ENCODE data around the gene GBGT1. TPM values are rescaled to one million over a fixed set of nuclear protein-coding genes. Genes with fewer than 3 reads are reported as not detected.

Gene GBGT1
- polyA plus RNA-seq, 3 donors from 2014 or later: not detected

- peaks cover 0 to 3% (median 0%) of the 10 kb centered on the region in 3 donors for H3K36me3 Mint-ChIP-seq
Measured at GRCh38 chr9:133119846-133120500, 43.7 kb downstream of the GBGT1 start.

GRCh38 chr9:133119103-133119845 is 44.4 kb downstream of the GBGT1 start:
- Mint-ChIP-seq H3K4me3 (peak overlapping the region; percentile 72 to 81 (median 78)), H3K9me3 (no peaks in the 10 kb centered on the region), H3K27me3 (ENCODE audit: low read depth in 3 of 3) (peaks cover 0 to 19% (median 7%) of the 10 kb centered on the region in 3 donors), H3K27ac (peak overlapping the region; percentile 49 to 85 (median 81)), H3K4me1 (peaks cover 72 to 81% of the 10 kb centered on the region in 2 donors), H3K36me3 (no peaks in the 10 kb centered on the region)
- DNase-seq: no peak

More at GRCh38 chr9:133119846-133120500, 43.7 kb downstream of the GBGT1 start:
- Mint-ChIP-seq H3K27ac (peak overlapping the region; percentile 19 to 91 (median 78)), H3K9me3 (no peaks in the 10 kb centered on the region), H3K4me3 (peak overlapping the region; percentile 72 to 81 (median 78)), H3K4me1 (peaks cover 74 to 81% of the 10 kb centered on the region in 2 donors), H3K27me3 (ENCODE audit: low read depth in 3 of 3) (peaks cover 0 to 19% (median 7%) of the 10 kb centered on the region in 3 donors)
- no peak for DNase-seq

GRCh38 chr9:133118568-133118967 is 45.1 kb downstream of the GBGT1 start:
- no peaks in the 10 kb centered on the region for H3K36me3 Mint-ChIP-seq
- peak overlapping the region; percentile 54 to 65 (median 63) for H3K4me3 Mint-ChIP-seq
- DNase-seq: no peak
- H3K9me3 Mint-ChIP-seq: no peaks in the 10 kb centered on the region
- H3K27me3 Mint-ChIP-seq (ENCODE audit: low read depth in 3 of 3): peaks cover 0 to 19% (median 7%) of the 10 kb centered on the region in 3 donors
- H3K4me1 Mint-ChIP-seq: peaks cover 72 to 81% of the 10 kb centered on the region in 2 donors
- peak overlapping the region; percentile 49 to 85 (median 80) for H3K27ac Mint-ChIP-seq

- no peaks in the 10 kb centered on the region for H3K9me3 Mint-ChIP-seq
- peaks cover 72 to 81% of the 10 kb centered on the region in 2 donors for H3K4me1 Mint-ChIP-seq
- no peaks in the 10 kb centered on the region for H3K36me3 Mint-ChIP-seq
- DNase-seq: no peak
- peak overlapping the region in 2 of 5 donors; percentile 5 to 61 for H3K4me3 Mint-ChIP-seq
- peaks cover 0 to 16% (median 11%) of the 10 kb centered on the region in 3 donors for H3K27me3 Mint-ChIP-seq (ENCODE audit: low read depth in 3 of 3)
- peak overlapping the region in 5 of 6 donors; percentile 68 to 85 (median 80) for H3K27ac Mint-ChIP-seq
Measured at GRCh38 chr9:133118179-133118520, 45.6 kb downstream of the GBGT1 start.

- no peak for DNase-seq
- Mint-ChIP-seq H3K4me3 (peak overlapping the region in 1 of 5 donors; percentile 21), H3K27ac (peak overlapping the region; percentile 48 to 86 (median 76)), H3K36me3 (no peaks in the 10 kb centered on the region), H3K27me3 (ENCODE audit: low read depth in 3 of 3) (peaks cover 0 to 20% (median 14%) of the 10 kb centered on the region in 3 donors), H3K4me1 (peaks cover 72 to 82% of the 10 kb centered on the region in 2 donors), H3K9me3 (no peaks in the 10 kb centered on the region)
Measured at GRCh38 chr9:133117271-133118178, 46.2 kb downstream of the GBGT1 start.

- DNase-seq: no peak
- H3K9me3 Mint-ChIP-seq: no peaks in the 10 kb centered on the region
- H3K4me1 Mint-ChIP-seq: peaks cover 70 to 81% of the 10 kb centered on the region in 2 donors
- H3K4me3 Mint-ChIP-seq: no peak overlapping the region
- peaks cover 0 to 14% (median 12%) of the 10 kb centered on the region in 3 donors for H3K27me3 Mint-ChIP-seq (ENCODE audit: low read depth in 3 of 3)
- no peaks in the 10 kb centered on the region for H3K36me3 Mint-ChIP-seq
- H3K27ac Mint-ChIP-seq: peak overlapping the region in 1 of 6 donors; percentile 12
Measured at GRCh38 chr9:133116346-133117231, 47.1 kb downstream of the GBGT1 start.

- peak in 1 of 3 donors; percentile 52 for DNase-seq
- Mint-ChIP-seq H3K27ac (peak overlapping the region; percentile 21 to 96 (median 75)), H3K4me3 (peak overlapping the region in 1 of 5 donors; percentile 47), H3K27me3 (ENCODE audit: low read depth in 3 of 3) (peaks cover 0 to 12% (median 9%) of the 10 kb centered on the region in 3 donors), H3K36me3 (no peaks in the 10 kb centered on the region), H3K4me1 (peaks cover 67 to 80% of the 10 kb centered on the region in 2 donors), H3K9me3 (no peaks in the 10 kb centered on the region)
Measured at GRCh38 chr9:133115604-133116345, 47.9 kb downstream of the GBGT1 start.

GRCh38 chr9:133114886-133115603 is 48.7 kb downstream of the GBGT1 start:
- Mint-ChIP-seq H3K27ac (peak overlapping the region; percentile 69 to 96 (median 94)), H3K4me3 (peak overlapping the region in 4 of 5 donors; percentile 6 to 66 (median 47)), H3K36me3 (peaks cover 3 to 4% (median 4%) of the 10 kb centered on the region in 3 donors), H3K9me3 (no peaks in the 10 kb centered on the region), H3K27me3 (ENCODE audit: low read depth in 3 of 3) (peaks cover 0 to 12% (median 8%) of the 10 kb centered on the region in 3 donors), H3K4me1 (peaks cover 63 to 78% of the 10 kb centered on the region in 2 donors)
- DNase-seq: no peak

- H3K27me3 Mint-ChIP-seq (ENCODE audit: low read depth in 3 of 3): peaks cover 0 to 12% (median 8%) of the 10 kb centered on the region in 3 donors
- H3K4me1 Mint-ChIP-seq: peaks cover 59 to 71% of the 10 kb centered on the region in 2 donors
- H3K9me3 Mint-ChIP-seq: no peaks in the 10 kb centered on the region
- H3K36me3 Mint-ChIP-seq: peaks cover 4 to 9% (median 5%) of the 10 kb centered on the region in 3 donors
- H3K27ac Mint-ChIP-seq: peak overlapping the region; percentile 88 to 96 (median 95)
- peak overlapping the region; percentile 66 to 78 (median 78) for H3K4me3 Mint-ChIP-seq
- peak in 1 of 3 donors; percentile 22 for DNase-seq
Measured at GRCh38 chr9:133113949-133114885, 49.5 kb downstream of the GBGT1 start.

- H3K4me1 Mint-ChIP-seq: peaks cover 50 to 63% of the 10 kb centered on the region in 2 donors
- peak overlapping the region; percentile 66 to 78 (median 78) for H3K4me3 Mint-ChIP-seq
- peak overlapping the region; percentile 88 to 96 (median 95) for H3K27ac Mint-ChIP-seq
- H3K36me3 Mint-ChIP-seq: peaks cover 4 to 9% (median 5%) of the 10 kb centered on the region in 3 donors
- H3K27me3 Mint-ChIP-seq (ENCODE audit: low read depth in 3 of 3): peaks cover 0 to 12% (median 6%) of the 10 kb centered on the region in 3 donors
- no peaks in the 10 kb centered on the region for H3K9me3 Mint-ChIP-seq
- peak; percentile 54 to 71 (median 69) for DNase-seq
Measured at GRCh38 chr9:133113163-133113948, 50.4 kb downstream of the GBGT1 start.
